SK-N-SH (cell line): ENCODE data around the gene SHCBP1L. TPM values are rescaled to one million over a fixed set of nuclear protein-coding genes. Genes with fewer than 3 reads are reported as not detected.

Experiments
- CTCF ChIA-PET: fragments of 300-600, 350-600 bp; formaldehyde crosslinking; extraction: SDS; loops from one replicate; lab custom pipeline; 2021; lab: Yijun Ruan, JAX
- POLR2A ChIA-PET: fragments of 350-600 bp; sonication (Branson Sonifier 250); formaldehyde crosslinking; extraction: SDS; loops from one replicate; lab custom pipeline; 2020; ENCODE audit warnings: antibody characterized with exemption, inconsistent platforms; lab: Yijun Ruan, JAX
- DNase-seq: peaks from one replicate; pipeline ENCODE4 v3.0.0; 2012
- H2AFZ ChIP-seq: fragments of 200-600 bp; sonication (generic); 2 replicates; pipeline ENCODE4 v1.8.1; 2016; ENCODE audit warnings: antibody characterized with exemption, mild to moderate bottlenecking, low read depth
- H3F3A ChIP-seq: fragments of 200-600 bp; sonication (generic); replicated peaks from 2 replicates; pipeline ENCODE3; 2016; ENCODE audit warnings: antibody characterized with exemption, mild to moderate bottlenecking; ENCODE audit not compliant: insufficient read depth
- H3K27ac ChIP-seq, 2 experiments: fragments of 200-500 bp in 1 of 2; fragments of 200-600 bp in 1 of 2; sonication (Bioruptor generic) in 1 of 2; sonication (generic), shearing (Covaris generic) in 1 of 2; 2 replicates each; pipeline versions ENCODE4 v1.5.1 to v1.6.1; 2014 to 2016; ENCODE audit warnings: low read depth in 2 of 2, inconsistent platforms in 1 of 2, low read length in 1 of 2, mild to moderate bottlenecking in 1 of 2, mixed read lengths in 1 of 2
- H3K27me3 ChIP-seq: fragments of 200-600 bp; sonication (generic), shearing (Covaris generic); 2 replicates; pipeline ENCODE4 v1.6.1; 2016; ENCODE audit warnings: mixed run types; ENCODE audit not compliant: insufficient read depth
- H3K36me3 ChIP-seq, 2 experiments: fragments of 200-500 bp in 1 of 2; fragments of 200-600 bp in 1 of 2; sonication (Bioruptor generic) in 1 of 2; sonication (generic) in 1 of 2; replicated peaks in 1 of 2; 2 replicates each; pipeline versions ENCODE3 to v1.5.1; 2014 to 2016; ENCODE audit warnings: low read length in 1 of 2, mild to moderate bottlenecking in 1 of 2; ENCODE audit not compliant: insufficient read depth in 2 of 2, control insufficient read depth in 1 of 2
- H3K4me1 ChIP-seq, 2 experiments: fragments of 200-500 bp in 1 of 2; fragments of 200-600 bp in 1 of 2; sonication (Bioruptor generic) in 1 of 2; sonication (generic), shearing (Covaris generic) in 1 of 2; 2 replicates each; pipeline versions ENCODE4 v1.5.1 to v1.6.1; 2014 to 2016; ENCODE audit warnings: low read depth in 1 of 2, low read length in 1 of 2, mixed run types in 1 of 2; ENCODE audit not compliant: insufficient read depth in 2 of 2, control insufficient read depth in 1 of 2
- H3K4me2 ChIP-seq: fragments of 200-600 bp; sonication (generic), shearing (Covaris generic); 2 replicates; pipeline ENCODE4 v1.6.1; 2017; ENCODE audit warnings: mixed run types
- H3K4me3 ChIP-seq, 2 experiments: fragments of 200-500 bp in 1 of 2; fragments of 200-600 bp in 1 of 2; sonication (Bioruptor generic) in 1 of 2; sonication (generic), shearing (Covaris generic) in 1 of 2; 2 replicates each; pipeline versions ENCODE4 v1.5.1 to v1.8.1; 2014 to 2016; ENCODE audit warnings: low read depth in 2 of 2, inconsistent platforms in 1 of 2, low read length in 1 of 2, mild to moderate bottlenecking in 1 of 2, mixed read lengths in 1 of 2, moderate library complexity in 1 of 2
- H3K79me2 ChIP-seq: fragments of 200-600 bp; sonication (generic); 2 replicates; pipeline ENCODE4 v1.8.1; 2017; ENCODE audit warnings: mild to moderate bottlenecking; ENCODE audit not compliant: insufficient read depth
- H3K9ac ChIP-seq: fragments of 200-600 bp; sonication (generic); 2 replicates; pipeline ENCODE4 v1.6.1; 2017; ENCODE audit warnings: mixed run types
- H3K9me2 ChIP-seq: fragments of 200-600 bp; sonication (generic); 2 replicates; pipeline ENCODE4 v1.6.1; 2017; ENCODE audit warnings: mixed run types
- H3K9me3 ChIP-seq: fragments of 200-600 bp; sonication (generic); 2 replicates; pipeline ENCODE4 v1.6.1; 2017; ENCODE audit warnings: mixed run types, mild to moderate bottlenecking, moderate library complexity
- H4K20me1 ChIP-seq: fragments of 200-600 bp; sonication (generic); 2 replicates; pipeline ENCODE4 v1.6.1; 2017; ENCODE audit warnings: mild to moderate bottlenecking, mixed run types; ENCODE audit not compliant: insufficient read depth
- CTCF ChIP-seq: fragments of 200-600 bp; sonication (generic); IDR thresholded peaks from 2 replicates; pipeline ENCODE4 v1.6.1; 2017; ENCODE audit warnings: antibody characterized with exemption, mild to moderate bottlenecking, moderate library complexity
- ELF1 ChIP-seq: IDR thresholded peaks from 2 replicates; pipeline ENCODE4 v1.4.0; 2012
- FOXJ3 ChIP-seq: sonication (generic); formaldehyde crosslinking; IDR thresholded peaks from 2 replicates; pipeline ENCODE4 v1.5.1; 2020; ENCODE audit warnings: mild to moderate bottlenecking, missing genetic modification reagents
- IRF3 ChIP-seq: fragments of 150-350 bp; IDR thresholded peaks from 2 replicates; pipeline ENCODE4 v1.6.1; 2016; ENCODE audit warnings: mild to moderate bottlenecking, low read depth, low read length
- MAX ChIP-seq: IDR thresholded peaks from 2 replicates; pipeline ENCODE4 v1.4.0; 2012; ENCODE audit warnings: low read depth
- MEF2A ChIP-seq: IDR thresholded peaks from 2 replicates; pipeline ENCODE4 v1.4.0; 2012; ENCODE audit warnings: low read depth, borderline replicate concordance
- MXI1 ChIP-seq: IDR thresholded peaks from 2 replicates; pipeline ENCODE4 v1.6.1; 2012; ENCODE audit warnings: mild to moderate bottlenecking, low read depth, low read length, improper control_type of control experiment
- NFIC ChIP-seq: IDR thresholded peaks from 2 replicates; pipeline ENCODE4 v1.4.0; 2012; ENCODE audit warnings: borderline replicate concordance
- NRF1 ChIP-seq: IDR thresholded peaks from 2 replicates; pipeline ENCODE4 v1.6.1; 2012; ENCODE audit warnings: low read depth, mild to moderate bottlenecking, low read length
- RCOR1 ChIP-seq: fragments of 150-350 bp; IDR thresholded peaks from 2 replicates; pipeline ENCODE4 v1.6.1; 2017; ENCODE audit warnings: antibody characterized with exemption, low read length
- REST ChIP-seq: IDR thresholded peaks from 2 replicates; pipeline ENCODE4 v1.6.1; 2012; ENCODE audit warnings: mild to moderate bottlenecking, low read depth, low read length, moderate library complexity
- RXRA ChIP-seq: IDR thresholded peaks from 2 replicates; pipeline ENCODE4 v1.4.0; 2012; ENCODE audit warnings: low read depth, mild to moderate bottlenecking, borderline replicate concordance
- SIN3A ChIP-seq: IDR thresholded peaks from 2 replicates; pipeline ENCODE4 v1.6.1; 2012; ENCODE audit warnings: low read depth, mild to moderate bottlenecking, low read length, moderate library complexity, borderline replicate concordance
- TCF12 ChIP-seq: IDR thresholded peaks from 2 replicates; pipeline ENCODE4 v1.4.0; 2012
- YY1 ChIP-seq: IDR thresholded peaks from 2 replicates; pipeline ENCODE4 v1.4.0; 2012; ENCODE audit warnings: low read depth, mild to moderate bottlenecking
- ZBTB33 ChIP-seq: IDR thresholded peaks from 2 replicates; pipeline ENCODE4 v1.4.0; 2012; ENCODE audit warnings: low read depth, borderline replicate concordance
- WGBS: methylation state at CpG from one replicate; pipeline ENCODE4 v1.1.6; 2017; ENCODE audit warnings: low lambda C conversion rate; 5-methylcytosine and 5-hydroxymethylcytosine counted together
- polyA plus RNA-seq, 3 experiments: library from polyadenylated mRNA; depleted of rRNA; stranded (reverse); fragments of >200 nt; gene quantifications; 2 replicates each; pipeline ENCODE4 v1.2.3, GENCODE V29; 2012

The SHCBP1L gene
- polyA plus RNA-seq, 1 of the 3 experiments (the other 2 are of a cell fraction): not detected

GRCh38 chr1:182886985-182887384 lies 66.0 kb downstream of the SHCBP1L start (continued):
- TF ChIP-seq IRF3 (no peak), RCOR1 (no peak), NFIC (no peak)

GRCh38 chr1:182885591-182885990 lies 67.4 kb downstream of the SHCBP1L start:
- Histone ChIP-seq H3K27me3 (no peaks in the 10 kb centered on the region), H3K27ac (peak overlapping the region in 1 of 2 experiments; percentile 9; a peak in 1 of 4 replicates), H3F3A (peaks cover 57% of the 10 kb centered on the region), H3K9me3 (no peaks in the 10 kb centered on the region), H4K20me1 (peaks cover 10% of the 10 kb centered on the region), H3K9me2 (no peaks in the 10 kb centered on the region), H3K36me3 (peaks cover 78 to 87% of the 10 kb centered on the region in 2 experiments), H3K79me2 (peaks cover 15% of the 10 kb centered on the region; the same call in 1 of the 2 replicates), H3K9ac (no peak overlapping the region), H2AFZ (no peak overlapping the region), H3K4me2 (no peak overlapping the region), H3K4me1 (no peaks in the 10 kb centered on the region), H3K4me3 (no peak overlapping the region)
- WGBS: 94% methylated on average over 3 of the region's 3 CpGs
- TF ChIP-seq YY1 (no peak), TCF12 (no peak), REST (no peak), SIN3A (no peak), ELF1 (no peak), NRF1 (no peak)
- ChIA-PET POLR2A (no interaction called here), CTCF (no interaction called here)
- no peak for DNase-seq

- ChIA-PET CTCF (interaction anchor here (0.7 kb wide), 1 partner anchor 388 kb away, joined by 3 read pairs; no protein-coding TSS in a partner anchor), POLR2A (no interaction called here)
- H3K9ac ChIP-seq: no peak overlapping the region
- peaks cover 10% of the 10 kb centered on the region for H4K20me1 ChIP-seq
- no peaks in the 10 kb centered on the region for H3K9me2 ChIP-seq
- no peak overlapping the region for H3K27ac ChIP-seq
- H3K4me3 ChIP-seq: no peak overlapping the region
- DNase-seq: no peak
- peaks cover 86 to 90% of the 10 kb centered on the region in 2 experiments for H3K36me3 ChIP-seq
- no peaks in the 10 kb centered on the region for H3K4me1 ChIP-seq
- peaks cover 54% of the 10 kb centered on the region for H3F3A ChIP-seq
- H3K4me2 ChIP-seq: no peak overlapping the region
- no peaks in the 10 kb centered on the region for H3K27me3 ChIP-seq
- H3K79me2 ChIP-seq: peaks cover 18% of the 10 kb centered on the region; the same call in 1 of the 2 replicates
- no peak overlapping the region for H2AFZ ChIP-seq
- H3K9me3 ChIP-seq: no peaks in the 10 kb centered on the region
- TF ChIP-seq YY1 (no peak), NFIC (no peak), ELF1 (no peak), CTCF (no peak), IRF3 (no peak), MAX (no peak), FOXJ3 (CRISPR knock-in tag) (no peak), MEF2A (no peak), RXRA (no peak), ZBTB33 (no peak), MXI1 (no peak)
These were observed 68.1 kb downstream of the SHCBP1L start for GRCh38 chr1:182884872-182885271.
